B cell (primary cell): ENCODE results near the gene MOGAT2. TPM values are rescaled to one million over a fixed set of nuclear protein-coding genes. Genes with fewer than 3 reads are reported as not detected.

Source experiments
- ATAC-seq: fragments of 200-7000 bp; cut with Tn5 transposase; one replicate; pipeline ENCODE4 v1.10.0; 2021; ENCODE audit warnings: low read depth, mild to moderate bottlenecking, moderate number of reproducible peaks, moderate library complexity
- CTCF ChIA-PET: fragments of 350-600 bp; sonication (Branson Sonifier 250); formaldehyde crosslinking; loops from one replicate; lab custom pipeline; 2021; ENCODE audit warnings: antibody characterized with exemption, inconsistent platforms; lab: Charles Lee
- POLR2A ChIA-PET: fragments of 350-600 bp; sonication (Branson Sonifier 250); formaldehyde crosslinking; loops from one replicate; lab custom pipeline; 2021; ENCODE audit warnings: antibody characterized with exemption; lab: Charles Lee
- DNase-seq: peaks from one replicate; pipeline ENCODE4 v3.0.0; 2013
- H2AFZ ChIP-seq: 2 replicates; pipeline ENCODE4 v1.6.1; 2012; ENCODE audit warnings: mild to moderate bottlenecking, low read depth, low read length; ENCODE audit not compliant: insufficient read depth, poor library complexity, severe bottlenecking
- H3K27ac ChIP-seq, 2 donors: 1 replicate in 1 of 2; 2 replicates in 1 of 2; pipeline ENCODE4 v1.5.1; 2012 to 2013; ENCODE audit warnings: low read length in 2 of 2, mild to moderate bottlenecking in 2 of 2, moderate library complexity in 1 of 2
- H3K27me3 ChIP-seq, 4 experiments: fragments of 200-600 bp in 1 of 4; sonication (generic) in 1 of 4; replicated peaks in 1 of 4; 1 replicate in 2 of 4; 2 replicates in 2 of 4; pipeline versions ENCODE4 v1.6.1 to v1.7.0; 2013 to 2016; ENCODE audit warnings: low read length in 3 of 4, mild to moderate bottlenecking in 2 of 4, mixed read lengths in 1 of 4, moderate library complexity in 1 of 4; ENCODE audit not compliant: insufficient read depth in 4 of 4, control insufficient read depth in 3 of 4; ENCODE audit errors: control extremely low read depth in 1 of 4
- H3K36me3 ChIP-seq, 2 experiments: replicated peaks in 1 of 2; 1 replicate in 1 of 2; 2 replicates in 1 of 2; pipeline versions ENCODE4 v1.6.1 to v1.7.1; 2013; ENCODE audit warnings: low read length in 1 of 2; ENCODE audit not compliant: insufficient read depth in 2 of 2, control insufficient read depth in 1 of 2; ENCODE audit errors: control extremely low read depth in 1 of 2, extremely low read depth in 1 of 2
- H3K4me1 ChIP-seq, 2 donors: fragments of 200-600 bp in 1 of 2; sonication (generic) in 1 of 2; 1 replicate in 1 of 2; 2 replicates in 1 of 2; pipeline versions ENCODE4 v1.5.1 to v1.6.1; 2013 to 2017; ENCODE audit warnings: low read length in 2 of 2; ENCODE audit not compliant: control insufficient read depth in 2 of 2, insufficient read depth in 2 of 2
- H3K4me2 ChIP-seq: replicated peaks from 2 replicates; pipeline ENCODE3; 2012; ENCODE audit warnings: mild to moderate bottlenecking, low read depth, low read length; ENCODE audit not compliant: poor library complexity, severe bottlenecking
- H3K4me3 ChIP-seq, 5 experiments: fragments of 200-600 bp in 1 of 5; sonication (generic) in 1 of 5; 1 replicate in 3 of 5; 2 replicates in 2 of 5; pipeline versions ENCODE4 v1.5.1 to v1.7.0; 2011 to 2016; ENCODE audit warnings: low read length in 4 of 5, mild to moderate bottlenecking in 4 of 5, low read depth in 2 of 5, control low read depth in 1 of 5, moderate library complexity in 1 of 5; ENCODE audit not compliant: insufficient read depth in 1 of 5; ENCODE audit errors: control extremely low read depth in 1 of 5, extremely low read depth in 1 of 5
- H3K79me2 ChIP-seq: fragments of 200-600 bp; sonication (generic); one replicate; pipeline ENCODE4 v1.6.0; 2016; ENCODE audit warnings: low read length; ENCODE audit not compliant: control insufficient read depth, insufficient read depth
- H3K9ac ChIP-seq: fragments of 200-600 bp; sonication (generic); 2 replicates; pipeline ENCODE4 v1.6.1; 2017; ENCODE audit warnings: mild to moderate bottlenecking, low read length, moderate library complexity
- H3K9me3 ChIP-seq, 3 donors: one replicate each; pipeline versions ENCODE4 v1.6.1 to v1.7.1; 2013; ENCODE audit warnings: low read length in 2 of 3; ENCODE audit not compliant: control insufficient read depth in 2 of 3, insufficient read depth in 1 of 3; ENCODE audit errors: control extremely low read depth in 1 of 3
- H4K20me1 ChIP-seq: 2 replicates; pipeline ENCODE4 v1.6.0; 2012; ENCODE audit warnings: mild to moderate bottlenecking, low read length; ENCODE audit not compliant: insufficient read depth, control insufficient read depth, poor library complexity, severe bottlenecking
- H3K27ac Mint-ChIP-seq: one replicate; pipeline ENCODE4 v1.8.0; 2021; ENCODE audit warnings: mixed read lengths
- H3K27me3 Mint-ChIP-seq: one replicate; pipeline ENCODE4 v1.8.0; 2021; ENCODE audit warnings: mixed read lengths
- H3K4me1 Mint-ChIP-seq: one replicate; pipeline ENCODE4 v1.8.0; 2021; ENCODE audit warnings: mixed read lengths
- H3K4me3 Mint-ChIP-seq: one replicate; pipeline ENCODE4 v1.8.0; 2021; ENCODE audit warnings: mixed read lengths
- H3K9me3 Mint-ChIP-seq: one replicate; pipeline ENCODE4 v1.8.0; 2022; ENCODE audit warnings: mixed read lengths; ENCODE audit not compliant: insufficient read depth
- EZH2 ChIP-seq: IDR thresholded peaks from 2 replicates; pipeline ENCODE4 v1.6.1; 2012; ENCODE audit warnings: borderline replicate concordance, low read depth, mild to moderate bottlenecking, moderate library complexity, low read length; ENCODE audit not compliant: insufficient read depth, poor library complexity, severe bottlenecking
- WGBS: methylation state at CpG from one replicate; pipeline ENCODE4 v1.1.5; 2013; ENCODE audit warnings: missing lambda C conversion rate; ENCODE audit not compliant: insufficient coverage; 5-methylcytosine and 5-hydroxymethylcytosine counted together
- intact Hi-C: fragments of 100-400 bp; cut with micrococcal nuclease; formaldehyde crosslinking; loops from one replicate; pipeline ENCODE4 v1.10.0; 2022
- polyA plus RNA-seq: library from polyadenylated mRNA; depleted of rRNA; stranded (reverse); fragments of >200 nt; gene quantifications from 2 replicates; pipeline ENCODE4 v1.2.3, GENCODE V29; 2012
- total RNA-seq, 2 donors: library from RNA; stranded (reverse); fragments of 120-200 nt in 1 of 2; gene quantifications; 1 replicate in 1 of 2; 2 replicates in 1 of 2; pipeline versions ENCODE4 v1.2.3 to v1.2.4, GENCODE V29; 2013 to 2022
- TF ChIP-seq, protein P1 (sequence below): fragments of 200-600 bp; IDR thresholded peaks from one replicate; pipeline ENCODE4 v1.8.0; 2022; ENCODE audit warnings: antibody characterized with exemption, mild to moderate bottlenecking

MOGAT2 gene
- total and polyA plus RNA-seq, 2 donors (not counting 1 experiment from before 2014, with no cell fraction given) = not detected

GRCh38 chr11:75673977-75674582, 43.6 kb upstream of the MOGAT2 start:
- H3K27me3 ChIP-seq = peaks cover 0 to 24% (median 21%) of the 10 kb centered on the region in 4 experiments
- no peak overlapping the region for H3K27ac Mint-ChIP-seq
- H3K4me3 ChIP-seq = no peak overlapping the region
- intact Hi-C loops = no loop called here
- H2AFZ ChIP-seq = no peak overlapping the region
- no peak overlapping the region for H3K9ac ChIP-seq
- H3K4me2 ChIP-seq = no peak overlapping the region
- ATAC-seq = peak; percentile 21
- no peaks in the 10 kb centered on the region for H3K4me1 Mint-ChIP-seq
- no peak for DNase-seq
- peaks cover 8% of the 10 kb centered on the region for H3K9me3 Mint-ChIP-seq
- no peak for TF ChIP-seq EZH2
- TF ChIP-seq, protein P1, sequence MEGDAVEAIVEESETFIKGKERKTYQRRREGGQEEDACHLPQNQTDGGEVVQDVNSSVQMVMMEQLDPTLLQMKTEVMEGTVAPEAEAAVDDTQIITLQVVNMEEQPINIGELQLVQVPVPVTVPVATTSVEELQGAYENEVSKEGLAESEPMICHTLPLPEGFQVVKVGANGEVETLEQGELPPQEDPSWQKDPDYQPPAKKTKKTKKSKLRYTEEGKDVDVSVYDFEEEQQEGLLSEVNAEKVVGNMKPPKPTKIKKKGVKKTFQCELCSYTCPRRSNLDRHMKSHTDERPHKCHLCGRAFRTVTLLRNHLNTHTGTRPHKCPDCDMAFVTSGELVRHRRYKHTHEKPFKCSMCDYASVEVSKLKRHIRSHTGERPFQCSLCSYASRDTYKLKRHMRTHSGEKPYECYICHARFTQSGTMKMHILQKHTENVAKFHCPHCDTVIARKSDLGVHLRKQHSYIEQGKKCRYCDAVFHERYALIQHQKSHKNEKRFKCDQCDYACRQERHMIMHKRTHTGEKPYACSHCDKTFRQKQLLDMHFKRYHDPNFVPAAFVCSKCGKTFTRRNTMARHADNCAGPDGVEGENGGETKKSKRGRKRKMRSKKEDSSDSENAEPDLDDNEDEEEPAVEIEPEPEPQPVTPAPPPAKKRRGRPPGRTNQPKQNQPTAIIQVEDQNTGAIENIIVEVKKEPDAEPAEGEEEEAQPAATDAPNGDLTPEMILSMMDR = no peak
- H3K4me3 Mint-ChIP-seq = no peak overlapping the region
- POLR2A ChIA-PET = no interaction called here
- H3K79me2 ChIP-seq = no peaks in the 10 kb centered on the region
- peaks cover 0 to 15% (median 6%) of the 10 kb centered on the region in 3 donors for H3K9me3 ChIP-seq
- no peak overlapping the region for H3K27ac ChIP-seq
- H3K4me1 ChIP-seq = peaks cover under 1 to 6% of the 10 kb centered on the region in 2 donors
- H4K20me1 ChIP-seq = no peaks in the 10 kb centered on the region
- no peaks in the 10 kb centered on the region for H3K36me3 ChIP-seq
- 82% methylated on average over 1 of the region's 4 CpGs for WGBS
- peaks cover 37% of the 10 kb centered on the region for H3K27me3 Mint-ChIP-seq
- CTCF ChIA-PET = interaction anchor here (1.3 kb wide), 1 partner anchor 32 kb away, joined by 4 read pairs; no protein-coding TSS in a partner anchor

DNA sequence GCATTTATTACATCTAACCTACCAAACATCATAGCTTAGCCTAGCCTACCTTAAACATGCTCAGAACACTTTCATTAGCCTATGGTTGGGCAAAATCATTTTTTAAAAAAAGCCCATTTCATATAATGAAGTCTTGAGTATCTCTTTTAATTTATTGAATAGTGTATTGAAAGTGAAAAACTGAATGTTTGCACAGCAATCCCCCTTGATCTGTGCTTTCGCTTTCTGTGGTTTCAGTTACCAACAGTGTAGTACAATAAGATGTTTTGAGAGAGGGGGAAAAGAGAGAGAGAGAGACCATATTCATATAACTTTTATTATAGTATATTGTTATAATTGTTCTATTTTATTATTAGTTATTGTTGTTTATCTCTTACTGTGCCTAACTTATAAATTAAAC, 40.4 kb upstream of the MOGAT2 start:
- ChIA-PET CTCF (interaction anchor here (1.7 kb wide), 1 partner anchor 13 kb away, joined by 4 read pairs; no protein-coding TSS in a partner anchor), POLR2A (no interaction called here)
- no peaks in the 10 kb centered on the region for H3K79me2 ChIP-seq
- WGBS = no CpG with 5 or more reads among the region's 1 CpG
- H3K27me3 ChIP-seq = peaks cover 0 to 13% (median 2%) of the 10 kb centered on the region in 4 experiments
- H4K20me1 ChIP-seq = no peaks in the 10 kb centered on the region
- H3K4me2 ChIP-seq = no peak overlapping the region
- H3K36me3 ChIP-seq = no peaks in the 10 kb centered on the region
- Mint-ChIP-seq H3K4me1 (no peaks in the 10 kb centered on the region), H3K9me3 (peaks cover 8% of the 10 kb centered on the region), H3K4me3 (no peak overlapping the region), H3K27me3 (peaks cover 11% of the 10 kb centered on the region), H3K27ac (no peak overlapping the region)
- no peak overlapping the region for H3K9ac ChIP-seq
- ATAC-seq (no peak), DNase-seq (no peak)
- TF ChIP-seq, protein P1 = no peak
- no peak for TF ChIP-seq EZH2
- H3K27ac ChIP-seq = no peak overlapping the region
- intact Hi-C loops = no loop called here
- H2AFZ ChIP-seq = no peak overlapping the region
- H3K4me3 ChIP-seq = no peak overlapping the region
- H3K9me3 ChIP-seq = peaks cover 0 to 8% (median 6%) of the 10 kb centered on the region in 3 donors
- no peaks in the 10 kb centered on the region for H3K4me1 ChIP-seq
